Fibroblast of skin of left quadriceps (primary cell): ENCODE data around the gene RAB5A.
"Not testable (repeated sequence)": the region's sequence is repeated elsewhere in the genome, so short reads cannot be mapped to it uniquely, and the experiment has no call there.

Experiments used
- DNase-seq, 2 experiments: peaks; one replicate each; pipeline ENCODE4 v3.0.0-alpha.2; 2013; ENCODE audit warnings: low read depth in 2 of 2

RAB5A gene

DNA sequence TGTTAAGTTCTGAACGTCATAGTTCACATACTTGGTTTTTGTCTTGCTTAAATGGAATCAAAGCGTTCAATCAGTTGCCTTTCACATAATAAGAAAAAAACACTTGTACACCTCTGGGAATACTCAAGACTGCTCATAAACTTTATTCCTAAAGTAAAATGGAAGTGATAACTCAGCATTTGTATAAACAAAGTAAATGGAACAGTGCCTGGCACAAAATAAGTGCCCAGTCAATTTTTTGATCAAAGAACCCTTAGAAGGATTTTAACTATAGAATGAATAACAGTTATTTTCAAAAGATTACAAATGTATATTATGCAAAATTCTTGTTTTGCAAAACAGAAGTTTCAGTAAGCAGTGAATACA lies 1.3 kb downstream of the RAB5A start:
- DNase-seq: no peak

DNA sequence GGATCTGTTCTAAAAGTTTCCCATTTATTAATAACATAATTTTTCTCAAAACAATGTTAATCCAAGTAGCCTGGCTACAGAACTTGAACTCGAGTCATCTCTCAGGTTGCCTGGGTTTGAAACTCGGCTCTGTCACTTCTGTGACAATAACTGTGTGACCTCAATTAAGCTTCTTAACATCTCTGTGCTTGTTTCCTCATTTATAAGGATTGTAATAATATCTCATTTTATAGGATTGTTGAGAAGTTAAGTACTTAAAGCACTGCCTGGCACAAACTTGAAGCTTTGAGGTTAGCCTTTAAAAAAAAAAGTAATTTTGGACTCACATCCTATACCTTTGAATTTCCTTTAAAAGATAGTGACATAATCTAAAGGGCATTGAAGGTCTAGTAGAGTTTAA lies 3.4 kb downstream of the RAB5A start:
- no peak for DNase-seq

GRCh38 chr3:19954676-19955075 lies 7.8 kb downstream of the RAB5A start:
- no peak for DNase-seq

DNA sequence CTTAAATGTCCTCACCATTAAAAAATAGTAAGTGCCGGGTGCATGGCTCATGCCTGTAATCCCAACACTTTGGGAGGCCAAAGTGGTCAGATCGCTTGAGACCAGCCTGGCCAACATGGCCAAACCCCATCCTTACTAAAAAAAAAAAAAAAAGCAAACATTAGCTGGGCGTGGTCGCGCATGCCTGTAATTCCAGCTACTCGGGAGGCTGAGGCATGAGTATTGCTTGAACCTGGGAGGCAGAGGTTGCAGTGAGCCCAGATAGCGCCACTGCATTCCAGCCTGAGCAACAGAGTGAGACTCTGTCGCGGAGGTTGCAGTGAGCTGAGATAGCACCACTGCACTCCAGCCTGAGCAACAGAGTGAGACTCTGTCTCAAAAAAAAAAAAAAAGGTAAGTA lies 10.5 kb downstream of the RAB5A start:
- DNase-seq: not testable (repeated sequence)

DNA sequence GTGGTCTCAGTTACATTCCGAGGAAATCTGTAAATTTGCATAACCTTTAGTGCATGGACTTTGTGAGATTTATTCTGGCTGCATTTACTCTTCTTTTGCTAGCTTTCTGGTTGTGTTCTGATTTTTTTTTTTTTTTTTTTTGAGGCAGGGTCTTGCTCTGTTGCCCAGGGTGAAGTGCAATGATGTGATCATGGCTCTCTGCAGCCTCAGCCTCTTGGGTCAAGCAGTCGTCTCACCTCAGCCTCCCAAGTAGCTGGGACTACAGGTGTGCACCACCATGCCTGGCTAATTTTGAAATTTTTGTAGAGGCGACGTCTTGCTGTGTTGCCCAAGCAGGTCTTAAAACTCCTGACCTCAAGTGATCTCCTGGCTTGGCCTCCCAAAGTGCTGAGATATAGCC lies 12.6 kb downstream of the RAB5A start:
- no peak for DNase-seq

DNA sequence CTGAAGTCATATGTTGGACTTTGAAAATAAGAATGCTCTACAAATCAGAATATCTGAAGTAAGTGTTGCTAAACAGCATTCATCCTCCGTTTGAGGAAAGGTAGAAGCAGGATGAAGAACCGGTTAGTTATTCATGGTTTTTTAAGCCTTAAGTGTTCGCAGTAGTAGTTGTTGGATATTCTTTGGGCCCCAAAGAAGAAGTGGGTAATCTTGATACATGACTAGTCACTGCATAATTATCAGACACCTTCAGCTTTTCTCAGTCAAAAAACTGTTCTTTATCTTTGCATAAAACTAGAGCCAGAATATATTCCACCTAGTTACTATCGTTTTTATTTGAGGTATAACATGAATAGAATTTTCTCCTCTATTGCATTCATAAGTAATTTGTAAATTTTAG lies 13.8 kb downstream of the RAB5A start:
- DNase-seq: no peak

- no peak for DNase-seq
These were observed 15.1 kb downstream of the RAB5A start for GRCh38 chr3:19961960-19962359.

- no peak for DNase-seq
These were observed 20.3 kb downstream of the RAB5A start for GRCh38 chr3:19967208-19967607.

DNA sequence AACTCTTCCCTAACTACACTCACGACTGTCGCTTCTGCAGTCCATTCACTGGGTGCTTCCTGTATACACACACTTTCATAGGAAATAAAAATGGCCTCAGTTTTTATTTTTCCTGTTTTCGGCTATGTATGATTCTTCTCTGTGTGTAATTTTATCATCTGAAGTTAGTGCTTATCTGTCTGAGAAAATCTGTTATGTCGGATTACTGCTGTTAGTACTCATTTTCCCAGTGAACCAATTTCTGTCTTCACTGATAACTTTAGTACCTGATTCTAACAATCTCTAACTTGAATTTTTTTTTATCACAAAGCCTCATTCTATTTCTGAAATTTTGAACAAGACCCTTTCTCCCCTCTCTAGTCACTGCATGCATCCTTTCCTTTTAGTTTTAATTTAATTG lies 20.9 kb downstream of the RAB5A start:
- DNase-seq: no peak

DNA sequence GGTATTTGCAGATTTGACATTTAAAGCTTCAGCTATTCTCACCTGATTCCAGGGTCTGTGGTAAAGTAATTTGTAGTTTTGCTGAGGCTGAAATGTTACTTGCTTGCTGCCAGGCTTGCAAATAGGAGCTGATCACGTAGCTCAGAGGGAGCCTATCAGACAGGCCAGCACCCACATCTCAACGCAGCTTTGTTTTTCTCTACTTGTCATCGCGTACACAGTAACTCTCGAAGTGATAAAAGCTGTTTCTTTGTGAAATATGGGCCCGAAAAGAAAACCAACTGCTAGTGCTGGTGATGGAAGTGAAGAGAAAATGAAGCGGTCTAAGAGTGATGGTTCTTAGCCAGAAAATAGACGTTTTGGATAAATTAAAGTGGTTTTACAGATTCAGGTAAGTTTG lies 23.4 kb downstream of the RAB5A start:
- no peak for DNase-seq

GRCh38 chr3:19972054-19972453 lies 25.2 kb downstream of the RAB5A start:
- peak; percentile 24 to 25 for DNase-seq

- not testable (repeated sequence) for DNase-seq
These were observed 42.0 kb downstream of the RAB5A start for GRCh38 chr3:19988904-19989303.

GRCh38 chr3:19994796-19995195 lies 47.9 kb downstream of the RAB5A start:
- DNase-seq: no peak

- no peak for DNase-seq
These were observed 50.6 kb downstream of the RAB5A start for GRCh38 chr3:19997502-19997901.

DNA sequence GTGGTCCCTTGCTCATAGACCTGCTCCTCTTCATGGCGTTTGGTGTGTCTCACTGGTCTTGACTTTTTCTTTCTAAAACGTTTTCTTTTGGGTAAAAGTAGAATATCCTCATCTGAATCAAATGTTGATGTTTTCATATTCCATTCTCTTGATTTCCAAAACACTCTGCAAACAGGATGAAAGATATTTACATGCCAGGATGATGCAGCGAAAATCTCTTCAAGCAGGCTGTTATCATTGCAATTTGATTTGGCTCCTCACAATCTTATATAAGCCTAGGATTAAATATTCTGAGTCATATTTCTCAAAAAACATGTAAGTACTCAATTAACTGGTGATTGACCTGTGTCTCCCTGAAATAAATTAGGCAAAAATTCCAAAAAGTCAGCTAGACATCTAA lies 55.0 kb downstream of the RAB5A start:
- no peak for DNase-seq

GRCh38 chr3:20007960-20008359 lies 61.1 kb downstream of the RAB5A start:
- no peak for DNase-seq

- no peak for DNase-seq
These were observed 61.7 kb downstream of the RAB5A start for GRCh38 chr3:20008646-20009045.

DNA sequence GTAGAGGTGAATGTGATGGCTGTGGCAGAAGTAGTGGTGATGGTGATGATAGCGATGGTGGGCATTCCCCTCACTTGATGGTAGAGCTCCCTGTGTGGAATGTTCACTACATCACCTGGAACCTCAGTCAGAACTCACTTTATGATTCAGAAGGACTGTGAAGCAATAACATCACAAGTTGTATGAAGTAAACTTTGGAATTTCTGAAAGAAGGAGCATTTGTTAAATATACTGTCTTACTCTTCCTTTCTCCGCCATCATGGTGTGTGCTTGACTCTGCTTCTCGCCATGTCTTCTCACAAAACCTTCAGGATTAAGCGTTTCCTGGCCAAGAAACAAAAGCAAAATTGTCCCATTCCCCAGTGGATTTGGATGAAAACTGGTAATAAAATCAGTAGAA lies 65.3 kb downstream of the RAB5A start, which contains the start of gene PP2D1:
Gene PP2D1 (minus strand): TSS at position 101 of the 400 bp plus-strand sequence. CDS start 192 bp downstream, outside the sequence.
- no peak for DNase-seq

GRCh38 chr3:20013396-20013795 lies 66.5 kb downstream of the RAB5A start:
- no peak for DNase-seq

GRCh38 chr3:20015525-20015924 lies 68.6 kb downstream of the RAB5A start:
- DNase-seq: no peak

- DNase-seq: not testable (repeated sequence)
These were observed 69.2 kb downstream of the RAB5A start for GRCh38 chr3:20016076-20016475.

DNA sequence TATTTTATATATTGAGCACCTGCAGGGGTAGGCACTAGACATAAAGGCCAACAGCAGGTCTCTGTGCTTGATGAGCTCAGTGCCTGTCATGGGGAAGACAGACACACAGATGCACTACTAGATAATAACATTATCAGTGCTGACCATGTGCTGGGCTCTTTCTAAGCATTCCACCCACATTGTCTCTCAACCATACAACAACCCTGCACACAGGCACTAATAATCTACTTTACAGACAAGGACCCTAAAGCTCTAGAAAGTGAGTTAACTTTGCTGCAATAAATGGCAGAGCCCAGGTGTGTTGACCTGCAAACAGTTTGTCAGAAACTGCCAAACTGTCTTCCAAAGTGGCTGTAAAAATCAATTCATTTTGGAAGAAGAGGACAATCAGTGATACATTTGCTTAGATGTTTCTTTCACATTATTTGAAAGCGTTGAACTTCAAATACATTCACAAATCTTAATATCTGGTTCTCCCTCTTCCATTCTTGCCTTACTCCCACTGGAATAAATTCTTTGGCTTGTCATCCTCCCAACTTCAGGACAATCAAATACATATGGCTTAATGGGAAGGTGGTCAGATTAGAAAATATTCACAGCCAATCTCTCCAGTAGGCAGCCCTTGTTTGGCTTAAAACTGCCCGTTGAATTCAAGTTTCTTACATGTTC lies 76.2 kb downstream of the RAB5A start:
- DNase-seq: no peak

- DNase-seq: no peak
These were observed 76.9 kb downstream of the RAB5A start for GRCh38 chr3:20023623-20024405.
